Vagina (tissue), 2 donors: ENCODE results near the gene PJA2. TPM values are rescaled to one million over a fixed set of nuclear protein-coding genes. Genes with fewer than 3 reads are reported as not detected.

Source experiments
- DNase-seq, 2 donors: peaks; one replicate each; pipeline ENCODE4 v3.0.0-alpha.2; 2017; ENCODE audit errors: extremely low spot score in 2 of 2
- H3K27ac ChIP-seq: fragments of 200-600 bp; sonication (generic); one replicate; pipeline ENCODE4 v1.5.1; 2019
- H3K27me3 ChIP-seq: fragments of 200-600 bp; sonication (generic); one replicate; pipeline ENCODE4 v1.5.1; 2019
- H3K36me3 ChIP-seq, 2 donors: fragments of 200-600 bp; sonication (generic); one replicate each; pipeline ENCODE4 v1.5.1; 2017 to 2019
- H3K4me1 ChIP-seq: fragments of 200-600 bp; sonication (generic); one replicate; pipeline ENCODE4 v1.5.1; 2019
- H3K4me3 ChIP-seq, 2 donors: fragments of 200-600 bp; sonication (generic); 1 replicate in 1 of 2; 2 replicates in 1 of 2; pipeline ENCODE4 v1.5.1; 2016 to 2019
- H3K9me3 ChIP-seq: fragments of 200-600 bp; sonication (generic); one replicate; pipeline ENCODE4 v1.5.1; 2019
- CTCF ChIP-seq, 3 experiments: fragments of 450-650 bp in 2 of 3; fragments of 200-600 bp in 1 of 3; sonication (generic) in 1 of 3; IDR thresholded peaks; one replicate each; pipeline ENCODE4 v1.5.1; 2017 to 2019; ENCODE audit warnings: antibody characterized with exemption in 3 of 3, mild to moderate bottlenecking in 2 of 3, moderate library complexity in 2 of 3
- POLR2A ChIP-seq, 2 donors: fragments of 450-650 bp; IDR thresholded peaks; one replicate each; pipeline ENCODE4 v1.6.1; 2017; ENCODE audit warnings: antibody characterized with exemption in 2 of 2, mild to moderate bottlenecking in 2 of 2, moderate library complexity in 2 of 2
- POLR2AphosphoS5 ChIP-seq, 2 donors: sonication (generic); formaldehyde crosslinking; IDR thresholded peaks; one replicate each; pipeline ENCODE4 v1.9.0; 2017; ENCODE audit warnings: antibody characterized with exemption in 2 of 2, mild to moderate bottlenecking in 2 of 2, low read depth in 1 of 2; ENCODE audit not compliant: insufficient read depth in 1 of 2
- intact Hi-C: fragments of 100-400 bp; cut with DNase I; formaldehyde crosslinking; loops from one replicate; pipeline ENCODE4 v1.15.1; 2023
- total RNA-seq: library from RNA; depleted of rRNA; stranded (reverse); fragments of >200 nt; gene quantifications from one replicate; pipeline ENCODE4 v1.2.3, GENCODE V29; 2016

The PJA2 gene
- total RNA-seq, 1 donor from 2014 or later: 76.1 TPM

GRCh38 chr5:109350537-109351270, 59.1 kb downstream of the PJA2 start:
- Histone ChIP-seq H3K36me3 (peaks cover 0 to 4% of the 10 kb centered on the region in 2 donors), H3K4me1 (peaks cover 21% of the 10 kb centered on the region)
- intact Hi-C loops: no loop called here

GRCh38 chr5:109349388-109349787, 60.4 kb downstream of the PJA2 start:
- H3K4me1 ChIP-seq: peaks cover 21% of the 10 kb centered on the region
- DNase-seq: no peak
- no peaks in the 10 kb centered on the region for H3K27me3 ChIP-seq
- H3K9me3 ChIP-seq: no peaks in the 10 kb centered on the region
- no peak overlapping the region for H3K27ac ChIP-seq
- TF ChIP-seq POLR2AphosphoS5 (IDR thresholded peaks at IDR 0.05; ENCODE audit: insufficient read depth in 1 of 2, low read depth in 1 of 2) (no peak), CTCF (IDR thresholded peaks at IDR 0.05) (no peak), POLR2A (IDR thresholded peaks at IDR 0.05) (no peak)
- intact Hi-C loops: no loop called here
- no peak overlapping the region for H3K4me3 ChIP-seq
- H3K36me3 ChIP-seq: peaks cover 0 to 5% of the 10 kb centered on the region in 2 donors

More at GRCh38 chr5:109350537-109351270, 59.1 kb downstream of the PJA2 start:
- Histone ChIP-seq H3K9me3 (no peaks in the 10 kb centered on the region), H3K4me3 (no peak overlapping the region), H3K27ac (no peak overlapping the region), H3K27me3 (no peaks in the 10 kb centered on the region)
- DNase-seq: no peak
- TF ChIP-seq POLR2A (IDR thresholded peaks at IDR 0.05) (no peak), CTCF (IDR thresholded peaks at IDR 0.05) (no peak), POLR2AphosphoS5 (IDR thresholded peaks at IDR 0.05; ENCODE audit: insufficient read depth in 1 of 2, low read depth in 1 of 2) (no peak)

GRCh38 chr5:109347252-109347888, 62.4 kb downstream of the PJA2 start:
- Histone ChIP-seq H3K4me3 (no peak overlapping the region), H3K36me3 (peaks cover 0 to 16% of the 10 kb centered on the region in 2 donors), H3K27me3 (no peaks in the 10 kb centered on the region), H3K4me1 (peaks cover 21% of the 10 kb centered on the region), H3K9me3 (no peaks in the 10 kb centered on the region), H3K27ac (no peak overlapping the region)
- intact Hi-C loops: no loop called here
- no peak for DNase-seq
- no peak for TF ChIP-seq POLR2AphosphoS5 (IDR thresholded peaks at IDR 0.05; ENCODE audit: insufficient read depth in 1 of 2, low read depth in 1 of 2)
- TF ChIP-seq CTCF (IDR thresholded peaks at IDR 0.05): no peak
- TF ChIP-seq POLR2A (IDR thresholded peaks at IDR 0.05): no peak

GRCh38 chr5:109345699-109346098, 64.1 kb downstream of the PJA2 start:
- peaks cover 15% of the 10 kb centered on the region for H3K4me1 ChIP-seq
- H3K4me3 ChIP-seq: no peak overlapping the region
- intact Hi-C loops: no loop called here
- no peak for DNase-seq
- peaks cover 0 to 16% of the 10 kb centered on the region in 2 donors for H3K36me3 ChIP-seq
- TF ChIP-seq POLR2A (IDR thresholded peaks at IDR 0.05): no peak
- no peaks in the 10 kb centered on the region for H3K27me3 ChIP-seq
- H3K9me3 ChIP-seq: no peaks in the 10 kb centered on the region
- H3K27ac ChIP-seq: no peak overlapping the region

- Histone ChIP-seq H3K36me3 (peaks cover 0 to 32% of the 10 kb centered on the region in 2 donors), H3K27me3 (no peaks in the 10 kb centered on the region), H3K4me1 (no peaks in the 10 kb centered on the region), H3K9me3 (no peaks in the 10 kb centered on the region), H3K4me3 (no peak overlapping the region), H3K27ac (no peak overlapping the region)
- TF ChIP-seq POLR2AphosphoS5 (IDR thresholded peaks at IDR 0.05; ENCODE audit: insufficient read depth in 1 of 2, low read depth in 1 of 2) (no peak), POLR2A (IDR thresholded peaks at IDR 0.05) (no peak), CTCF (IDR thresholded peaks at IDR 0.05) (no peak)
- DNase-seq: no peak
- intact Hi-C loops: no loop called here
Observed at GRCh38 chr5:109340351-109340750, 69.4 kb downstream of the PJA2 start.
